GM12878 (cell line): ENCODE measurements around the gene PLEKHA7. TPM values are rescaled to one million over a fixed set of nuclear protein-coding genes. Genes with fewer than 3 reads are reported as not detected.

Source experiments
- ATAC-seq: fragments of 200-7000 bp; cut with Tn5 transposase; 3 replicates; pipeline ENCODE4 v1.9.1; 2020; ENCODE audit warnings: mild to moderate bottlenecking, moderate library complexity
- BruUV-seq: library from RNA; stranded (reverse); fragments of 400-500 nt; replicated peaks from 2 replicates; lab custom pipeline; 2021; lab: Mats Ljungman, UMichigan
- CTCF ChIA-PET: fragments of 300-600 bp; sonication (Branson Sonifier 250); formaldehyde crosslinking; extraction: SDS; loops from one replicate; lab custom pipeline; 2021; ENCODE audit warnings: inconsistent platforms; lab: Yijun Ruan, JAX
- POLR2A ChIA-PET: fragments of 350-600 bp; formaldehyde crosslinking; extraction: SDS; loops from one replicate; lab custom pipeline; 2021; ENCODE audit warnings: inconsistent platforms; lab: Charles Lee
- RAD21 ChIA-PET: fragments of 300-600 bp; sonication (Branson Sonifier 250); formaldehyde crosslinking; loops from one replicate; lab custom pipeline; 2023; ENCODE audit warnings: antibody characterized with exemption; ENCODE audit not compliant: unreplicated experiment; lab: Charles Lee
- SMC1A ChIA-PET: fragments of 300-600 bp; sonication (Branson Sonifier 250); formaldehyde crosslinking; loops from one replicate; lab custom pipeline; 2023; ENCODE audit not compliant: unreplicated experiment, uncharacterized antibody; lab: Charles Lee
- DNase-seq: peaks from one replicate; pipeline ENCODE4 v3.0.0-alpha.2; 2011; ENCODE audit warnings: low read depth, low spot score
- FAIRE-seq: peaks from 3 replicates; lab custom pipeline; 2011; peaks lifted over from hg19 to GRCh38; lab: Jason Lieb, UNC
- H2AFZ ChIP-seq: 2 replicates; pipeline ENCODE4 v1.6.0; 2011; ENCODE audit warnings: low read depth, low read length, control low read depth; ENCODE audit not compliant: control insufficient read depth
- H3K27ac ChIP-seq: 2 replicates; pipeline ENCODE4 v1.5.1; 2011; ENCODE audit warnings: control low read depth; ENCODE audit not compliant: control insufficient read depth, insufficient read depth
- H3K27me3 ChIP-seq, 2 experiments: replicated peaks in 1 of 2; 2 replicates each; pipeline versions ENCODE4 v1.6.0 to v1.6.1; 2011; ENCODE audit warnings: low read length in 1 of 2; ENCODE audit not compliant: control insufficient read depth in 2 of 2, insufficient read depth in 2 of 2
- H3K36me3 ChIP-seq, 2 experiments: 2 replicates each; pipeline ENCODE4 v1.5.1; 2011; ENCODE audit warnings: low read length in 1 of 2; ENCODE audit not compliant: control insufficient read depth in 2 of 2, insufficient read depth in 2 of 2
- H3K4me1 ChIP-seq: 2 replicates; pipeline ENCODE4 v1.6.1; 2011; ENCODE audit warnings: mild to moderate bottlenecking, low read length, moderate library complexity, mixed read lengths; ENCODE audit not compliant: control insufficient read depth, insufficient read depth
- H3K4me2 ChIP-seq: 2 replicates; pipeline ENCODE4 v1.6.0; 2011; ENCODE audit warnings: control low read depth; ENCODE audit not compliant: control insufficient read depth, insufficient read depth
- H3K4me3 ChIP-seq: fragments of 200-600 bp; sonication (generic); 2 replicates; pipeline ENCODE4 v1.5.1; 2016
- H3K79me2 ChIP-seq: 2 replicates; pipeline ENCODE4 v1.6.0; 2011; ENCODE audit warnings: low read length; ENCODE audit not compliant: control insufficient read depth, insufficient read depth
- H3K9ac ChIP-seq: 2 replicates; pipeline ENCODE4 v1.8.0; 2011; ENCODE audit warnings: low read length, control low read depth, mixed read lengths; ENCODE audit not compliant: control insufficient read depth, insufficient read depth
- H3K9me3 ChIP-seq: replicated peaks from 3 replicates; pipeline ENCODE4 v1.5.1; 2011; ENCODE audit warnings: mild to moderate bottlenecking, low read length; ENCODE audit not compliant: control insufficient read depth, insufficient read depth
- H4K20me1 ChIP-seq: 2 replicates; pipeline ENCODE4 v1.6.0; 2011; ENCODE audit not compliant: control insufficient read depth, insufficient read depth
- ATF7 ChIP-seq: fragments of 450-650 bp; IDR thresholded peaks from 2 replicates; pipeline ENCODE4 v1.6.1; 2016; ENCODE audit warnings: low read depth, mild to moderate bottlenecking
- CHD1 ChIP-seq: IDR thresholded peaks from 2 replicates; pipeline ENCODE4 v1.6.1; 2012; ENCODE audit warnings: low read depth, low read length, improper control_type of control experiment
- CHD2 ChIP-seq: IDR thresholded peaks from 2 replicates; pipeline ENCODE4 v1.6.1; 2011; ENCODE audit warnings: low read depth, low read length, improper control_type of control experiment, borderline replicate concordance
- ETV6 ChIP-seq, 2 experiments: fragments of 450-650 bp in 1 of 2; IDR thresholded peaks in 1 of 2; conservative IDR thresholded peaks in 1 of 2; 2 replicates each; pipeline ENCODE4 v1.6.1; 2014; ENCODE audit warnings: antibody characterized with exemption in 1 of 2, borderline replicate concordance in 1 of 2, low read depth in 1 of 2, mild to moderate bottlenecking in 1 of 2, moderate library complexity in 1 of 2
- FOXM1 ChIP-seq: IDR thresholded peaks from 2 replicates; pipeline ENCODE4 v1.6.1; 2012; ENCODE audit warnings: low read depth, mild to moderate bottlenecking, inconsistent platforms, low read length, moderate library complexity
- KDM1A ChIP-seq: fragments of 200-600 bp; sonication (generic); IDR thresholded peaks from 2 replicates; pipeline ENCODE4 v1.6.1; 2016; ENCODE audit warnings: borderline replicate concordance
- NFYB ChIP-seq: IDR thresholded peaks from 2 replicates; pipeline ENCODE4 v1.6.1; 2011; ENCODE audit warnings: low read depth, mild to moderate bottlenecking, low read length, improper control_type of control experiment, moderate library complexity; ENCODE audit not compliant: insufficient read depth
- NRF1 ChIP-seq: conservative IDR thresholded peaks from 2 replicates; pipeline ENCODE4 v1.6.1; 2011; ENCODE audit warnings: mild to moderate bottlenecking, low read depth, low read length, improper control_type of control experiment
- PAX8 ChIP-seq: fragments of 450-650 bp; IDR thresholded peaks from 2 replicates; pipeline ENCODE4 v1.6.1; 2017; ENCODE audit warnings: mild to moderate bottlenecking, moderate library complexity
- RAD21 ChIP-seq: IDR thresholded peaks from 2 replicates; pipeline ENCODE4 v1.6.1; 2011; ENCODE audit warnings: mild to moderate bottlenecking, low read depth, low read length, moderate library complexity; ENCODE audit not compliant: insufficient read depth
- TCF12 ChIP-seq: IDR thresholded peaks from 2 replicates; pipeline ENCODE4 v1.6.1; 2011; ENCODE audit warnings: low read depth, mild to moderate bottlenecking, low read length
- TCF3 ChIP-seq: IDR thresholded peaks from 2 replicates; pipeline ENCODE4 v1.6.1; 2012; ENCODE audit warnings: low read depth, mild to moderate bottlenecking, low read length, borderline replicate concordance; ENCODE audit not compliant: insufficient read depth
- ZBTB33 ChIP-seq: fragments of 450-650 bp; IDR thresholded peaks from 2 replicates; pipeline ENCODE4 v1.6.1; 2017; ENCODE audit warnings: mild to moderate bottlenecking
- ZNF622 ChIP-seq: fragments of 450-650 bp; IDR thresholded peaks from 2 replicates; pipeline ENCODE4 v1.6.1; 2017; ENCODE audit warnings: mild to moderate bottlenecking, inconsistent platforms
- WGBS: methylation state at CpG from one replicate; pipeline ENCODE4 v1.1.6; 2016; ENCODE audit warnings: low lambda C conversion rate; ENCODE audit not compliant: insufficient replicate concordance, insufficient coverage; ENCODE audit errors: missing lambda C conversion rate; 5-methylcytosine and 5-hydroxymethylcytosine counted together
- in situ Hi-C: fragments of 300-500 bp; cut with MboI; formaldehyde crosslinking; loops from 9 replicates; pipeline ENCODE4 v1.14.3; 2018; ENCODE audit warnings: mixed read lengths
- intact Hi-C: fragments of 100-400 bp; cut with micrococcal nuclease; formaldehyde crosslinking; loops from one replicate; pipeline ENCODE4 v1.14.2; 2022; ENCODE audit not compliant: unreplicated experiment
- polyA plus RNA-seq, 11 experiments: library from polyadenylated mRNA; depleted of rRNA in 4 of 11; unstranded in 6 of 11; stranded (reverse) in 5 of 11; fragments of >200 nt; fragmentation: Nextera tagmentation in 4 of 11; fragmentation: Illumina TruSeq in 1 of 11; extraction: Ambion mirVana in 4 of 11; extraction: Trizol in 1 of 11; gene quantifications; 1 replicate in 1 of 11; 2 replicates in 10 of 11; pipeline versions ENCODE4 v1.2.1 to v1.2.3, GENCODE V29; 2011 to 2016; ENCODE audit warnings: inconsistent platforms in 2 of 11, missing spikeins in 2 of 11, low read depth in 1 of 11
- total RNA-seq, 4 experiments: library from RNA; depleted of rRNA in 3 of 4; stranded (reverse); fragments of >200 nt in 3 of 4; fragmentation: Illumina TruSeq in 1 of 4; extraction: Trizol in 1 of 4; gene quantifications; 2 replicates each; pipeline versions ENCODE4 v1.2.1 to v1.2.3, GENCODE V29; 2013 to 2021

Gene PLEKHA7
- total and polyA plus RNA-seq, 10 of the 15 experiments (the other 5 are each of a cell fraction or from before 2014, with no cell fraction given) = 0.45 to 5.3 (median 2.1) TPM

GRCh38 chr11:16738193-16738946, 275.8 kb downstream of the PLEKHA7 start, which contains the start of gene C11orf58 (continued):
- TF ChIP-seq ETV6 (conservative IDR thresholded peaks at IDR 0.05 in 1 of 2, IDR thresholded peaks at IDR 0.05 in 1 of 2; ENCODE audit: borderline replicate concordance in 1 of 2, low read depth in 1 of 2) (no peak), FOXM1 (0 out of 2 replicates have a peak, but pooled peaks have one; percentile 35), RAD21 (no peak), NRF1 (0 out of 2 replicates have a peak, but pooled peaks have one; percentile 2), ZBTB33 (0 out of 2 replicates have a peak, but pooled peaks have one; percentile 49), CHD2 (peak; percentile 78), NFYB (no peak)

- under 1% methylated on average over 6 of the region's 6 CpGs for WGBS
- peak; percentile 24 for ATAC-seq
- Histone ChIP-seq H3K79me2 (peaks cover 46% of the 10 kb centered on the region), H3K27ac (peak overlapping the region; percentile 94), H2AFZ (peak overlapping the region; percentile 98), H4K20me1 (no peaks in the 10 kb centered on the region; the same call in 1 of the 2 replicates), H3K9ac (peak overlapping the region; percentile 90)
- in situ Hi-C loops = no loop called here
- TF ChIP-seq TCF3 (no peak), ZBTB33 (no peak), ATF7 (no peak), ZNF622 (no peak), CHD1 (peak; percentile 46; the same call in 1 of the 2 replicates), PAX8 (peak; percentile 93; the same call in 1 of the 2 replicates), KDM1A (no peak), TCF12 (no peak)
- TF ChIP-seq, all 136 proteins: peak for 2
- peaks cover 4% of the 10 kb centered on the region; the same call in 1 of the 2 replicates for H3K4me1 ChIP-seq
- H3K4me3 ChIP-seq = peak overlapping the region; percentile 66
- no peaks in the 10 kb centered on the region for H3K27me3 ChIP-seq
- intact Hi-C loops = no loop called here
- H3K36me3 ChIP-seq = peaks cover 0 to 11% of the 10 kb centered on the region in 2 experiments; a peak in 2 of 4 replicates
- H3K9me3 ChIP-seq = no peaks in the 10 kb centered on the region
- CTCF ChIA-PET = interaction anchor here (0.6 to 1.7 kb wide), 4 partner anchors 47 to 106 kb away, joined by 3 to 9 read pairs (median 4); no protein-coding TSS in a partner anchor
- RAD21 ChIA-PET = interaction anchor here (0.7 to 0.9 kb wide), 2 partner anchors 23 to 49 kb away, joined by 3 to 4 read pairs; no protein-coding TSS in a partner anchor
- H3K4me2 ChIP-seq = peak overlapping the region; percentile 61
- FAIRE-seq (no peak), DNase-seq (no peak)
- SMC1A ChIA-PET = interaction anchor here (1.0 to 1.2 kb wide), 3 partner anchors 10 to 12 kb away, joined by 4 to 6 read pairs (median 5); no protein-coding TSS in a partner anchor
- POLR2A ChIA-PET = interaction anchor here (0.6 to 3.2 kb wide), 5 partner anchors 12 to 340 kb away, joined by 3 to 17 read pairs (median 4); partner anchors contain the start of gene RPS13
- BruUV-seq = TSS peak; percentile 99
Observed at GRCh38 chr11:16737818-16738192, 276.4 kb downstream of the PLEKHA7 start.
